A673 (cell line): Measurements from ENCODE around the gene PNMA5.

Source experiments
- EZH2 ChIP-seq: fragments of 200-600 bp; sonication (generic); IDR thresholded peaks from 2 replicates; pipeline ENCODE4 v1.6.1; 2017; ENCODE audit warnings: borderline replicate concordance, low read depth, mild to moderate bottlenecking, mixed read lengths, antibody characterized with exemption, low read length; ENCODE audit not compliant: poor library complexity, severe bottlenecking
- TF ChIP-seq, protein P1 (sequence below): fragments of 300-800, 200-600 bp; sonication (generic); conservative IDR thresholded peaks from 2 replicates; pipeline ENCODE4 v1.5.1; 2017; ENCODE audit warnings: low read depth, mild to moderate bottlenecking, antibody characterized with exemption, low read length, moderate library complexity, mixed read lengths

DNA sequence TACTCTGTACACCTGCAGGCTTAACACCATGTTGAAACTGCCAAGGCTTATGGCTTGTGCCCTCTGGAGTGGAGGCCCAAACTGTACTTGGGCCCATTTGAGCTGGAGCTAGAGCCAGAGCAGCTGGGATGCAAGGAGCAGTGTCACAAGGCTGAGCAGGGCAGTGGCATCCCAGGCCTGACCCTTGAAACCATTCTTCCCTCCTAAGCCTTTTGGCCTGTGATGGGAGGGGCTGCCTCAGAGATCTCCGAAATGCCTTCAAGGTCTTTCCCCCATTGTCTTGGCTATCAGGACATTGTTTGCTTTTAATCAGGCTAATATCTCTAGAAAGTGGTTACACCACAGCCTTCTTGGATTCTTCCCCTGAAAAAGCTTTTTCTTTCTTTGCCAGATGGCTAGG lies 10.9 kb upstream of the PNMA5 start:
- TF ChIP-seq, protein P1, sequence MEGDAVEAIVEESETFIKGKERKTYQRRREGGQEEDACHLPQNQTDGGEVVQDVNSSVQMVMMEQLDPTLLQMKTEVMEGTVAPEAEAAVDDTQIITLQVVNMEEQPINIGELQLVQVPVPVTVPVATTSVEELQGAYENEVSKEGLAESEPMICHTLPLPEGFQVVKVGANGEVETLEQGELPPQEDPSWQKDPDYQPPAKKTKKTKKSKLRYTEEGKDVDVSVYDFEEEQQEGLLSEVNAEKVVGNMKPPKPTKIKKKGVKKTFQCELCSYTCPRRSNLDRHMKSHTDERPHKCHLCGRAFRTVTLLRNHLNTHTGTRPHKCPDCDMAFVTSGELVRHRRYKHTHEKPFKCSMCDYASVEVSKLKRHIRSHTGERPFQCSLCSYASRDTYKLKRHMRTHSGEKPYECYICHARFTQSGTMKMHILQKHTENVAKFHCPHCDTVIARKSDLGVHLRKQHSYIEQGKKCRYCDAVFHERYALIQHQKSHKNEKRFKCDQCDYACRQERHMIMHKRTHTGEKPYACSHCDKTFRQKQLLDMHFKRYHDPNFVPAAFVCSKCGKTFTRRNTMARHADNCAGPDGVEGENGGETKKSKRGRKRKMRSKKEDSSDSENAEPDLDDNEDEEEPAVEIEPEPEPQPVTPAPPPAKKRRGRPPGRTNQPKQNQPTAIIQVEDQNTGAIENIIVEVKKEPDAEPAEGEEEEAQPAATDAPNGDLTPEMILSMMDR, result no peak
- no peak for TF ChIP-seq EZH2
